GM12873 (cell line): ENCODE data around the gene PLCE1.

Experiments
- CTCF ChIP-seq: IDR thresholded peaks from 2 replicates; pipeline ENCODE4 v1.5.1; 2012; ENCODE audit warnings: low read depth, mild to moderate bottlenecking, moderate library complexity, low read length, control low read depth; ENCODE audit not compliant: insufficient read depth; ENCODE audit errors: missing control alignments

Gene PLCE1

GRCh38 chr10:93977442-93977841 is 16.3 kb upstream of the PLCE1 start:
- TF ChIP-seq CTCF, result peak; percentile 16

GRCh38 chr10:93980486-93980885 is 13.2 kb upstream of the PLCE1 start:
- TF ChIP-seq CTCF, result no peak

- no peak for TF ChIP-seq CTCF
Measured at GRCh38 chr10:93991114-93991513, 2.6 kb upstream of the PLCE1 start.

GRCh38 chr10:93991596-93992284 is 2.0 kb upstream of the PLCE1 start:
- TF ChIP-seq CTCF, result no peak

- no peak for TF ChIP-seq CTCF
Measured at GRCh38 chr10:93992400-93993030, 1.2 kb upstream of the PLCE1 start.

GRCh38 chr10:93993414-93993781 is 333 bp upstream of the PLCE1 start:
- no peak for TF ChIP-seq CTCF

GRCh38 chr10:93994438-93994801 is 689 bp downstream of the PLCE1 start:
- TF ChIP-seq CTCF, result no peak
